NB4 (cell line): Measurements from ENCODE around the gene DLG1.

ENCODE experiments used
- DNase-seq: peaks from one replicate; pipeline ENCODE4 v3.0.0; 2010; ENCODE audit warnings: low read depth
- H3K4me3 ChIP-seq: one replicate; pipeline ENCODE4 v1.5.1; 2011; ENCODE audit warnings: mild to moderate bottlenecking, low read depth, low read length, moderate library complexity
- MYC ChIP-seq: IDR thresholded peaks from 2 replicates; pipeline ENCODE4 v1.6.1; 2011; ENCODE audit warnings: low read depth, low read length
- POLR2A ChIP-seq: IDR thresholded peaks from 2 replicates; pipeline ENCODE4 v1.6.1; 2011; ENCODE audit warnings: mild to moderate bottlenecking; ENCODE audit not compliant: insufficient read length; ENCODE audit errors: extremely low read depth
- TF ChIP-seq, protein P1 (sequence below): IDR thresholded peaks from 2 replicates; pipeline ENCODE4 v1.6.1; 2011; ENCODE audit warnings: low read depth, low read length
- TF ChIP-seq, protein P2 (sequence below): IDR thresholded peaks from one replicate; pipeline ENCODE4 v1.5.1; 2012; ENCODE audit warnings: low read depth, low read length

DLG1 gene

DNA sequence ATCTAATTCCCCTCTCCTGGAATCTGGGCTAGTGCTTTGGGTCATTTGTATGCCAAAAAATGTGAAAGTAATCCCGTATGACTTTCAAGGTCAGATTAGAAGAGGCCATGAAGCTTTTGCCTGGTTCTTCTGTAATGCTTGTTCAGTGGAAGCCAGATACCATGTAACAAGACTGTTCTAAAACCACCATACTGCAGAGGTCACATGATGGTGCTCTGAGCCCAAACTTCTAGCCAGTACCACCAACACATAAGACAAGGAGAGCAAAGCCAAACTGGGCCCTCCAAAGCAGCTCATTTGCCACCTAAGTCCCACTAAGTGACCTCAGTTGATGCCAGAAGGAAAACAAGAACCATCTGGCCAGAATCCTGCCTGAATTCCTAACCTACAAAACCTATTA lies 204.5 kb downstream of the DLG1 start:
- TF ChIP-seq MYC (no peak), POLR2A (no peak)
- TF ChIP-seq, protein P1, sequence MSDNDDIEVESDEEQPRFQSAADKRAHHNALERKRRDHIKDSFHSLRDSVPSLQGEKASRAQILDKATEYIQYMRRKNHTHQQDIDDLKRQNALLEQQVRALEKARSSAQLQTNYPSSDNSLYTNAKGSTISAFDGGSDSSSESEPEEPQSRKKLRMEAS, result no peak
- TF ChIP-seq, protein P2, sequence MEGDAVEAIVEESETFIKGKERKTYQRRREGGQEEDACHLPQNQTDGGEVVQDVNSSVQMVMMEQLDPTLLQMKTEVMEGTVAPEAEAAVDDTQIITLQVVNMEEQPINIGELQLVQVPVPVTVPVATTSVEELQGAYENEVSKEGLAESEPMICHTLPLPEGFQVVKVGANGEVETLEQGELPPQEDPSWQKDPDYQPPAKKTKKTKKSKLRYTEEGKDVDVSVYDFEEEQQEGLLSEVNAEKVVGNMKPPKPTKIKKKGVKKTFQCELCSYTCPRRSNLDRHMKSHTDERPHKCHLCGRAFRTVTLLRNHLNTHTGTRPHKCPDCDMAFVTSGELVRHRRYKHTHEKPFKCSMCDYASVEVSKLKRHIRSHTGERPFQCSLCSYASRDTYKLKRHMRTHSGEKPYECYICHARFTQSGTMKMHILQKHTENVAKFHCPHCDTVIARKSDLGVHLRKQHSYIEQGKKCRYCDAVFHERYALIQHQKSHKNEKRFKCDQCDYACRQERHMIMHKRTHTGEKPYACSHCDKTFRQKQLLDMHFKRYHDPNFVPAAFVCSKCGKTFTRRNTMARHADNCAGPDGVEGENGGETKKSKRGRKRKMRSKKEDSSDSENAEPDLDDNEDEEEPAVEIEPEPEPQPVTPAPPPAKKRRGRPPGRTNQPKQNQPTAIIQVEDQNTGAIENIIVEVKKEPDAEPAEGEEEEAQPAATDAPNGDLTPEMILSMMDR, result no peak
- DNase-seq, result no peak
- H3K4me3 ChIP-seq, result no peak overlapping the region

DNA sequence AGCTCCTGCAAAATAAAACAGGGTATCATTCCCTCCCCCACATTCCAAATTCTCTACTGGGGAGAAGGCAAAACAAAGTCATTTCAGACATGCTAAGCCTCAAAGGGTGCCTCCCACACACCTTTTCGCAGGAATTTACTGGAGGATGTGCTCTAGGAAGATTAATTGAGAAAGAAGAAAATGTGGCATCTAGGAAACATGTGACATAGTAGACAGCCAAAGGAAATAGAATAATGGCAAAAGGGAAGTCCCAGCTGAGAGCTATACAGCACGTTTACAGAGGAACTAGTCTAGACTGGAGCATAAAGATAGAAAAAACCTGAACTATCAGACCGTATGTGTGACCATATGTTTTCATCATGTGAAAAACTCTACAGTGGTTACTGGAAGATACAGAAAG lies 210.0 kb downstream of the DLG1 start:
- TF ChIP-seq, protein P1, result 0 out of 2 replicates have a peak, but pooled peaks have one; percentile 11
- TF ChIP-seq POLR2A (no peak), MYC (no peak)
- TF ChIP-seq, protein P2, result no peak
- DNase-seq, result peak; percentile 5
- no peak overlapping the region for H3K4me3 ChIP-seq

DNA sequence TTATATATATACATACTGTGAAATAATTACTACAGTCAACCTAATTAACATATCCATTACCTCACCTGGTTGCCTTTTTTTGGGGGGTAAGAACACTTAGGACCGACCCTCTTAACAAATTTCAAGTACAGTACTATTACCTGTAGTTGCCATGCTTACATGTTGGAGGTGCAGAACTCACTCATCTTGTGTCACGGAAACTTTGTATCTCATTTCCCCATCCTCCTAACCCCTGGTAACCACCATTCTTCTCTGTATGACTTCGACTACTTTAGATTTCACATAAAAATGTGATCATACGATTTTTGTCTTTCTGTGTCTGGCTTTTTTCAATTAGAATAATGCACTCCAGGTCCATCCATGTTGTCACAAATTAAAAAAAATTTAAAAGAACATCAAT lies 213.3 kb downstream of the DLG1 start:
- no peak overlapping the region for H3K4me3 ChIP-seq
- no peak for TF ChIP-seq POLR2A
- TF ChIP-seq MYC, result no peak
- no peak for DNase-seq

DNA sequence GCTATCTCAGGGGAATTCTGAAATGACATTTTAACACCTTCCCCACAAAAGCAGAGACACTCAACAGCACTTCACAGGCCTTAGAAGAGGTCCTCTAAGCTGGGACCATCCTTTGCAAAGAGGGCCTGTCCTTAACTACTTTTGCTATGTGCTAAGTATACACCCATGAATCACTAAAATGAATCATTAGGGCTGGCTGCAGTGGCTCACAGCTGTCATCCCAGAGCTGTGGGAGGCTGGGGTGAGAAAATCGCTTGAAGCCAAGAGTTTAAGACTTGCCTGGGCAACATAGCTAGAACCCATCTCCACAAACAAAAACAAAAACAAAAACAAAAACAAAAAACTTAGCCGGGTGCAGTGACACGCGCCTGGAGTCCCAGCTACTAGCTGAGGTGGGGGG lies 214.9 kb downstream of the DLG1 start:
- no peak overlapping the region for H3K4me3 ChIP-seq
- peak; percentile 14 for DNase-seq
- TF ChIP-seq, protein P1, result no peak
- TF ChIP-seq MYC, result no peak
- no peak for TF ChIP-seq POLR2A
- TF ChIP-seq, protein P2, result no peak

DNA sequence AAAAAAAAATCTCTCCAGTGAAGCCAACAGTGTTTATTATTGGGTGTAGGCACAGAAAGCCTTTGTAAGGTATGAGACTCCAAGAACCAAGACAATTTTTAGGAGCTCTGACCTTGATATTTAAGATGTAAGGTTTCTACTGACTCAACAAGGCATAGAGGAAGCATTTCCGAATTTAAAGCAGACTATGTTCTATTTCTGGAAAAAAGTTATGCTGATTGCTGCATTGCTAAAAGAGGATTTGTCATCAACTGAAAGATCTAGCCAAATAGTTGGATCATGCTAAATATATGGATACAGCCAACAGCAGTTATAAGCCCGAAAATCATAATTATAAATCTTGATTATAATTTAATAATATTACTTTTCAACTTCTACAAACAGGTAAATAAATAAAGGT lies 215.5 kb downstream of the DLG1 start:
- DNase-seq, result no peak
- no peak overlapping the region for H3K4me3 ChIP-seq
- TF ChIP-seq MYC, result no peak
- TF ChIP-seq, protein P1, result no peak
- no peak for TF ChIP-seq POLR2A

DNA sequence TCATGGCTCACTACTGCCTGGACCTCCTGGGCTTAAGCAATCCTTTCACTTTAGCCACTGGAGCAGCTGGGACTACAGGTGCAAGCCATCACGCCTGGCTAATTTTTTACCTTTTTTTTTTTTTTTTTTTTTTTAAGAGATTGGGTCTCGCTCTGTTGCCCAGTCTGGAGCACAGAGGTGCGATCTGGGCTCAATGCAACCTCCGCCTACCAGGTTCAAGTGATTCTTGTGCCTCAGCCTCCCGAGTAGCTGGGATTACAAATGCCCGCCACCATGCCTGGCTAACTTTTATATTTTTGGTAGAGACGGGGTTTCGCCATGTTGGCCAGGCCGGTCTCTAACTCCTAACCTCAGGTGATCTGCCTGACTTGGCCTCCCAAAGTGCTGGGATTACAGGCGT lies 218.1 kb downstream of the DLG1 start:
- no peak for DNase-seq
- TF ChIP-seq, protein P2, result no peak
- TF ChIP-seq POLR2A, result no peak
- no peak overlapping the region for H3K4me3 ChIP-seq

DNA sequence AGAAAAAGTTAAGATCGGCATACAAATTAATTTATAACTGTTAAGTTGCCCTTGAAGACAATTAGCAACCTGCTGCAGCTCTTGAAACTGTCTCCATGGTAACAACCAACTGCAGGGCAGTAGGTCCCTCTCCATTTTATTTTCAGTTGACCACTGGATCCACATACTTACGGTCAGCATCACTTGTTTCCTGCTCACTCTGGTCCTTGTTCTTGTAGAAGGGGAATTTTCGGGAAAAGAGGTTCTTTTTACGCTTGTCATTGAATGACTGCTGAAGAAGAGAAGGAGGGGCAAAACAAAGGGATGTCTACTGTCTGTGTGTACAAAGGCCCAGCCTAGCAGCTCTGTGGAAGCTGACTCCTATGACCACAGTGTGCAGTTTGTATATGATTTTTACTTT lies 222.0 kb downstream of the DLG1 start:
- no peak overlapping the region for H3K4me3 ChIP-seq
- TF ChIP-seq, protein P2, result no peak
- TF ChIP-seq MYC (no peak), POLR2A (no peak)
- TF ChIP-seq, protein P1, result no peak
- DNase-seq, result no peak
